HEK293 (cell line): ENCODE results near the gene MRPS18B.

Experiments used
- CTCF ChIA-PET: fragments of 350-600 bp; formaldehyde crosslinking; extraction: SDS; loops from one replicate; lab custom pipeline; 2021; ENCODE audit warnings: antibody characterized with exemption; lab: Yijun Ruan, JAX
- POLR2A ChIA-PET: fragments of 300-600 bp; formaldehyde crosslinking; extraction: SDS; loops from one replicate; lab custom pipeline; 2020; ENCODE audit warnings: antibody characterized with exemption, inconsistent platforms; lab: Yijun Ruan, JAX
- H3K27ac ChIP-seq: fragments of 200-500 bp; sonication (Bioruptor generic); 2 replicates; pipeline ENCODE4 v1.5.1; 2014; ENCODE audit warnings: low read depth, low read length, control low read depth, inconsistent platforms; ENCODE audit errors: extremely low read depth
- H3K36me3 ChIP-seq, 2 experiments: fragments of 200-500 bp in 1 of 2; sonication (Bioruptor generic) in 1 of 2; 1 replicate in 1 of 2; 2 replicates in 1 of 2; pipeline ENCODE4 v1.5.1; 2014 to 2017; ENCODE audit warnings: inconsistent platforms in 2 of 2, low read length in 2 of 2; ENCODE audit not compliant: control insufficient read depth in 2 of 2, insufficient read depth in 1 of 2
- H3K4me1 ChIP-seq: fragments of 200-500 bp; sonication (Bioruptor generic); 2 replicates; pipeline ENCODE4 v1.5.1; 2014; ENCODE audit warnings: mild to moderate bottlenecking, low read length, inconsistent platforms; ENCODE audit not compliant: control insufficient read depth, insufficient read depth
- H3K4me3 ChIP-seq: 2 replicates; pipeline ENCODE4 v1.5.1; 2011; ENCODE audit warnings: low read depth, mild to moderate bottlenecking, control low read depth, low read length, moderate library complexity
- H3K9me3 ChIP-seq: fragments of 200-500 bp; sonication (Bioruptor generic); 2 replicates; pipeline ENCODE4 v1.5.1; 2014; ENCODE audit warnings: low read depth, low read length, inconsistent platforms; ENCODE audit not compliant: control insufficient read depth, insufficient read depth
- EGR2 ChIP-seq: fragments of 450-650 bp; formaldehyde crosslinking; IDR thresholded peaks from 2 replicates; pipeline ENCODE4 v1.5.1; 2016; ENCODE audit warnings: low read depth, missing biosample characterization, missing genetic modification characterization
- GFI1B ChIP-seq: fragments of 450-650 bp; formaldehyde crosslinking; IDR thresholded peaks from 2 replicates; pipeline ENCODE4 v1.5.1; 2016; ENCODE audit warnings: missing biosample characterization, missing genetic modification characterization
- KLF10 ChIP-seq: fragments of 450-650 bp; IDR thresholded peaks from 2 replicates; pipeline ENCODE4 v1.5.1; 2018; ENCODE audit warnings: missing biosample characterization, mild to moderate bottlenecking, missing genetic modification characterization
- KLF8 ChIP-seq: fragments of 450-650 bp; formaldehyde crosslinking; IDR thresholded peaks from 2 replicates; pipeline ENCODE4 v1.5.1; 2016; ENCODE audit warnings: missing biosample characterization, missing genetic modification characterization
- OVOL3 ChIP-seq: fragments of 450-650 bp; formaldehyde crosslinking; IDR thresholded peaks from 2 replicates; pipeline ENCODE4 v1.5.1; 2016; ENCODE audit warnings: missing biosample characterization, missing genetic modification characterization
- PRDM2 ChIP-seq: fragments of 450-650 bp; formaldehyde crosslinking; IDR thresholded peaks from 2 replicates; pipeline ENCODE4 v1.5.1; 2016; ENCODE audit warnings: missing biosample characterization, missing genetic modification characterization, borderline replicate concordance
- SCRT1 ChIP-seq: fragments of 450-650 bp; formaldehyde crosslinking; IDR thresholded peaks from 2 replicates; pipeline ENCODE4 v1.5.1; 2016; ENCODE audit warnings: missing biosample characterization, missing genetic modification characterization, borderline replicate concordance
- TRIM28 ChIP-seq: IDR thresholded peaks from 2 replicates; pipeline ENCODE4 v1.6.1; 2011; ENCODE audit warnings: low read length, control low read depth, borderline replicate concordance
- ZFHX2 ChIP-seq: fragments of 450-650 bp; formaldehyde crosslinking; conservative IDR thresholded peaks from 2 replicates; pipeline ENCODE4 v1.5.1; 2016; ENCODE audit warnings: missing biosample characterization, missing genetic modification characterization
- ZFP37 ChIP-seq: fragments of 450-650 bp; formaldehyde crosslinking; IDR thresholded peaks from 2 replicates; pipeline ENCODE4 v1.5.1; 2016; ENCODE audit warnings: missing biosample characterization, missing genetic modification characterization
- ZNF10 ChIP-seq: fragments of 450-650 bp; formaldehyde crosslinking; IDR thresholded peaks from 2 replicates; pipeline ENCODE4 v1.5.1; 2017; ENCODE audit warnings: missing biosample characterization, missing genetic modification characterization
- ZNF239 ChIP-seq: fragments of 450-650 bp; formaldehyde crosslinking; IDR thresholded peaks from 2 replicates; pipeline ENCODE4 v1.5.1; 2016; ENCODE audit warnings: missing biosample characterization, missing genetic modification characterization
- ZNF292 ChIP-seq: fragments of 450-650 bp; formaldehyde crosslinking; IDR thresholded peaks from 2 replicates; pipeline ENCODE4 v1.5.1; 2016; ENCODE audit warnings: low read depth, missing biosample characterization, missing genetic modification characterization, borderline replicate concordance
- ZNF302 ChIP-seq: fragments of 450-650 bp; formaldehyde crosslinking; IDR thresholded peaks from 2 replicates; pipeline ENCODE4 v1.5.1; 2016; ENCODE audit warnings: missing biosample characterization, missing genetic modification characterization, low read depth
- ZNF391 ChIP-seq: fragments of 450-650 bp; formaldehyde crosslinking; IDR thresholded peaks from 2 replicates; pipeline ENCODE4 v1.5.1; 2016; ENCODE audit warnings: low read depth, missing biosample characterization, missing genetic modification characterization, borderline replicate concordance
- ZNF629 ChIP-seq: fragments of 450-650 bp; formaldehyde crosslinking; IDR thresholded peaks from 2 replicates; pipeline ENCODE4 v1.5.1; 2017; ENCODE audit warnings: missing biosample characterization, missing genetic modification characterization
- ZNF768 ChIP-seq: fragments of 450-650 bp; formaldehyde crosslinking; IDR thresholded peaks from 2 replicates; pipeline ENCODE4 v1.5.1; 2018; ENCODE audit warnings: missing biosample characterization, mild to moderate bottlenecking, missing genetic modification characterization
- ZSCAN4 ChIP-seq: fragments of 450-650 bp; formaldehyde crosslinking; IDR thresholded peaks from 2 replicates; pipeline ENCODE4 v1.5.1; 2017; ENCODE audit warnings: missing biosample characterization, missing genetic modification characterization

The MRPS18B gene

GRCh38 chr6:30610065-30610464 is 7.6 kb upstream of the MRPS18B start:
- peaks cover 18% of the 10 kb centered on the region for H3K4me1 ChIP-seq
- TF ChIP-seq ZNF391 (tag by site-specific recombination) = no peak
- TF ChIP-seq ZSCAN4 (tag by site-specific recombination) = no peak
- no peak for TF ChIP-seq ZNF302
- no peak for TF ChIP-seq OVOL3 (tag by site-specific recombination)
- TF ChIP-seq ZFP37 = no peak
- no peak for TF ChIP-seq SCRT1
- no peak for TF ChIP-seq GFI1B
- ChIA-PET POLR2A (interaction anchor here (0.9 to 1.9 kb wide), 5 partner anchors 11 to 63 kb away, joined by 3 to 25 read pairs (median 4); partner anchors contain the start of gene DHX16), CTCF (interaction anchor here (0.6 to 1.6 kb wide), 9 partner anchors 12 to 127 kb away, joined by 3 to 28 read pairs (median 3); no protein-coding TSS in a partner anchor)
- H3K4me3 ChIP-seq = no peak overlapping the region
- no peaks in the 10 kb centered on the region for H3K9me3 ChIP-seq
- no peak overlapping the region for H3K27ac ChIP-seq
- H3K36me3 ChIP-seq = peaks cover 43 to 65% of the 10 kb centered on the region in 2 experiments

- ChIA-PET CTCF (interaction anchor here (0.6 to 2.6 kb wide), 10 partner anchors 14 to 128 kb away, joined by 3 to 29 read pairs (median 6); partner anchors contain the start of gene C6orf136), POLR2A (interaction anchor here (0.9 to 4.8 kb wide), 7 partner anchors 11 to 107 kb away, joined by 3 to 197 read pairs (median 25); partner anchors contain the start of genes DHX16, MDC1 and PRR3)
- Histone ChIP-seq H3K4me3 (no peak overlapping the region), H3K4me1 (peaks cover 18% of the 10 kb centered on the region), H3K36me3 (peaks cover 31 to 59% of the 10 kb centered on the region in 2 experiments), H3K27ac (peak overlapping the region; percentile 10; the same call in 1 of the 2 replicates), H3K9me3 (no peaks in the 10 kb centered on the region)
- TF ChIP-seq ZNF629 (no peak), ZFHX2 (tag by site-specific recombination) (peak; percentile 42), EGR2 (tag by site-specific recombination) (0 out of 2 replicates have a peak, but pooled peaks have one; percentile 23)
- TF ChIP-seq, all 188 proteins: peak for 2
Observed at GRCh38 chr6:30611150-30611855, 6.3 kb upstream of the MRPS18B start.

- ChIA-PET POLR2A (interaction anchor here (0.6 to 4.8 kb wide), 11 partner anchors 12 to 235 kb away, joined by 3 to 197 read pairs (median 11); partner anchors contain the start of genes ATAT1, DHX16, GNL1 and MDC1), CTCF (interaction anchor here (0.5 to 2.6 kb wide), 11 partner anchors 15 to 128 kb away, joined by 3 to 29 read pairs (median 5); partner anchors contain the start of gene C6orf136)
- no peak overlapping the region for H3K4me3 ChIP-seq
- peaks cover 18% of the 10 kb centered on the region for H3K4me1 ChIP-seq
- peaks cover 26 to 59% of the 10 kb centered on the region in 2 experiments for H3K36me3 ChIP-seq
- no peaks in the 10 kb centered on the region for H3K9me3 ChIP-seq
- TF ChIP-seq ZNF768 (tag by site-specific recombination) (no peak), KLF8 (tag by site-specific recombination) (no peak), KLF10 (tag by site-specific recombination) (no peak), PRDM2 (tag by site-specific recombination) (no peak), TRIM28 (no peak), ZNF292 (tag by site-specific recombination) (no peak), ZNF239 (tag by site-specific recombination) (no peak), ZNF10 (no peak)
- no peak overlapping the region for H3K27ac ChIP-seq
Observed at GRCh38 chr6:30611856-30612194, 5.8 kb upstream of the MRPS18B start.
